H9 (cell line): ENCODE measurements around the gene TOP3B. TPM values are rescaled to one million over a fixed set of nuclear protein-coding genes. Genes with fewer than 3 reads are reported as not detected.

Experiments
- DNase-seq: peaks from one replicate; pipeline ENCODE4 v3.0.0-alpha.2; 2017
- H2AFZ ChIP-seq: one replicate; pipeline ENCODE4 v1.6.1; 2013; ENCODE audit warnings: mild to moderate bottlenecking, low read length, control low read depth, moderate library complexity
- H2AK5ac ChIP-seq: 2 replicates; pipeline ENCODE4 v1.6.1; 2013; ENCODE audit warnings: low read length, control low read depth, mixed read lengths; ENCODE audit not compliant: insufficient read length
- H2BK120ac ChIP-seq: one replicate; pipeline ENCODE4 v1.6.1; 2013; ENCODE audit warnings: low read depth, mild to moderate bottlenecking, low read length, control low read depth, inconsistent platforms; ENCODE audit not compliant: poor library complexity, severe bottlenecking
- H2BK12ac ChIP-seq: 2 replicates; pipeline ENCODE4 v1.6.1; 2013; ENCODE audit warnings: low read length, control low read depth, mixed read lengths, low read depth; ENCODE audit not compliant: insufficient read length
- H2BK15ac ChIP-seq: 2 replicates; pipeline ENCODE4 v1.6.1; 2013; ENCODE audit warnings: low read depth, low read length, control low read depth
- H2BK20ac ChIP-seq: one replicate; pipeline ENCODE4 v1.6.1; 2013; ENCODE audit warnings: low read depth, mild to moderate bottlenecking, low read length, control low read depth, inconsistent platforms; ENCODE audit not compliant: poor library complexity, severe bottlenecking
- H2BK5ac ChIP-seq: 2 replicates; pipeline ENCODE4 v1.6.1; 2013; ENCODE audit warnings: low read length, control low read depth, mixed read lengths; ENCODE audit not compliant: insufficient read length
- H3K14ac ChIP-seq: 2 replicates; pipeline ENCODE4 v1.6.1; 2013; ENCODE audit warnings: low read length, control low read depth; ENCODE audit not compliant: insufficient read depth
- H3K18ac ChIP-seq: 2 replicates; pipeline ENCODE4 v1.6.1; 2013; ENCODE audit warnings: low read depth, mild to moderate bottlenecking, mixed read lengths, low read length, control low read depth; ENCODE audit not compliant: insufficient read length
- H3K23ac ChIP-seq: 2 replicates; pipeline ENCODE4 v1.6.1; 2013; ENCODE audit warnings: low read length, control low read depth, mixed read lengths, low read depth; ENCODE audit not compliant: insufficient read length
- H3K23me2 ChIP-seq: 2 replicates; pipeline ENCODE4 v1.6.1; 2013; ENCODE audit warnings: low read depth, mild to moderate bottlenecking, mixed read lengths, low read length, control low read depth; ENCODE audit not compliant: insufficient read length, poor library complexity, severe bottlenecking
- H3K27ac ChIP-seq: 2 replicates; pipeline ENCODE4 v1.5.1; 2013; ENCODE audit warnings: low read length, control low read depth, mixed read lengths, low read depth; ENCODE audit not compliant: insufficient read length
- H3K27me3 ChIP-seq: 2 replicates; pipeline ENCODE4 v1.6.1; 2013; ENCODE audit warnings: low read length, control low read depth, inconsistent platforms; ENCODE audit not compliant: insufficient read depth
- H3K4ac ChIP-seq: 2 replicates; pipeline ENCODE4 v1.6.1; 2013; ENCODE audit warnings: low read depth, mild to moderate bottlenecking, control low read depth, inconsistent platforms, low read length, moderate library complexity
- H3K4me1 ChIP-seq: 2 replicates; pipeline ENCODE4 v1.6.1; 2013; ENCODE audit warnings: low read length, control low read depth, inconsistent platforms; ENCODE audit not compliant: insufficient read depth
- H3K4me2 ChIP-seq: 2 replicates; pipeline ENCODE4 v1.6.1; 2013; ENCODE audit warnings: low read length, control low read depth, mixed read lengths; ENCODE audit not compliant: insufficient read length, insufficient read depth
- H3K56ac ChIP-seq: 2 replicates; pipeline ENCODE4 v1.6.1; 2013; ENCODE audit warnings: low read depth, mild to moderate bottlenecking, mixed read lengths, low read length, control low read depth; ENCODE audit not compliant: insufficient read length
- H3K79me1 ChIP-seq: 2 replicates; pipeline ENCODE4 v1.6.1; 2013; ENCODE audit warnings: low read depth, mild to moderate bottlenecking, moderate library complexity, low read length, control low read depth, inconsistent platforms; ENCODE audit not compliant: insufficient read depth, poor library complexity, severe bottlenecking
- H3K79me2 ChIP-seq: 2 replicates; pipeline ENCODE4 v1.6.1; 2013; ENCODE audit warnings: low read length, control low read depth, inconsistent platforms; ENCODE audit not compliant: insufficient read depth
- H3K9ac ChIP-seq: 2 replicates; pipeline ENCODE4 v1.6.1; 2013; ENCODE audit warnings: low read length, control low read depth, mixed read lengths; ENCODE audit not compliant: insufficient read length; ENCODE audit errors: extremely low read depth
- H3K9me3 ChIP-seq: one replicate; pipeline ENCODE4 v1.6.1; 2013; ENCODE audit warnings: low read depth, low read length, inconsistent platforms; ENCODE audit not compliant: control insufficient read depth
- H3T11ph ChIP-seq: one replicate; pipeline ENCODE4 v1.6.1; 2013; ENCODE audit warnings: mild to moderate bottlenecking, low read length, control low read depth, inconsistent platforms
- H4K20me1 ChIP-seq: one replicate; pipeline ENCODE4 v1.6.1; 2013; ENCODE audit not compliant: control insufficient read depth, insufficient read length, insufficient read depth
- H4K5ac ChIP-seq: 2 replicates; pipeline ENCODE4 v1.6.1; 2013; ENCODE audit warnings: low read depth, mild to moderate bottlenecking, mixed read lengths, low read length, control low read depth; ENCODE audit not compliant: insufficient read length
- H4K8ac ChIP-seq: replicated peaks from 2 replicates; pipeline ENCODE4 v1.6.1; 2013; ENCODE audit warnings: low read length, control low read depth, mixed read lengths, low read depth; ENCODE audit not compliant: insufficient read length
- H4K91ac ChIP-seq: 2 replicates; pipeline ENCODE4 v1.6.1; 2013; ENCODE audit warnings: low read depth, mild to moderate bottlenecking, moderate library complexity, mixed read lengths, low read length, control low read depth; ENCODE audit not compliant: insufficient read length
- H3K27ac Mint-ChIP-seq, 3 experiments: 2 replicates in 2 of 3; 3 replicates in 1 of 3; pipeline ENCODE4 v1.8.0; 2020 to 2021; ENCODE audit warnings: mixed read lengths in 3 of 3, mild to moderate bottlenecking in 1 of 3, moderate library complexity in 1 of 3
- H3K27me3 Mint-ChIP-seq: 2 replicates; pipeline ENCODE4 v1.8.0; 2021; ENCODE audit warnings: low read depth, mild to moderate bottlenecking, moderate library complexity, mixed read lengths
- H3K36me3 Mint-ChIP-seq, 3 experiments: 2 replicates in 2 of 3; 3 replicates in 1 of 3; pipeline ENCODE4 v1.8.0; 2020 to 2021; ENCODE audit warnings: low read depth in 3 of 3, mixed read lengths in 3 of 3; ENCODE audit not compliant: insufficient read depth in 1 of 3
- H3K4me1 Mint-ChIP-seq, 2 experiments: 2 replicates each; pipeline ENCODE4 v1.8.0; 2020; ENCODE audit warnings: mixed read lengths in 2 of 2
- H3K4me3 Mint-ChIP-seq, 2 experiments: 2 replicates in 1 of 2; 3 replicates in 1 of 2; pipeline ENCODE4 v1.8.0; 2020 to 2021; ENCODE audit warnings: mild to moderate bottlenecking in 2 of 2, mixed read lengths in 2 of 2, moderate library complexity in 1 of 2
- H3K9me3 Mint-ChIP-seq, 2 experiments: 2 replicates in 1 of 2; 3 replicates in 1 of 2; pipeline ENCODE4 v1.8.0; 2020; ENCODE audit warnings: mild to moderate bottlenecking in 2 of 2, mixed read lengths in 2 of 2, moderate library complexity in 1 of 2
- CTCF ChIP-seq: fragments of 200-600 bp; sonication (generic); conservative IDR thresholded peaks from 3 replicates; pipeline ENCODE4 v1.8.0; 2021; ENCODE audit warnings: antibody characterized with exemption, mild to moderate bottlenecking
- WGBS: extraction: QIAGEN DNeasy Blood & Tissue Kit; methylation state at CpG from one replicate; pipeline ENCODE4 v1.1.7; 2013; ENCODE audit warnings: missing lambda C conversion rate, low lambda C conversion rate, mixed read lengths; ENCODE audit not compliant: insufficient read length; ENCODE audit errors: extremely low coverage; 5-methylcytosine and 5-hydroxymethylcytosine counted together
- total RNA-seq: library from RNA; stranded (reverse); gene quantifications from 2 replicates; pipeline ENCODE4 v1.2.1, GENCODE V29; 2021

Gene TOP3B
- total RNA-seq, 1 experiment from 2014 or later, result 55.2 TPM

DNA sequence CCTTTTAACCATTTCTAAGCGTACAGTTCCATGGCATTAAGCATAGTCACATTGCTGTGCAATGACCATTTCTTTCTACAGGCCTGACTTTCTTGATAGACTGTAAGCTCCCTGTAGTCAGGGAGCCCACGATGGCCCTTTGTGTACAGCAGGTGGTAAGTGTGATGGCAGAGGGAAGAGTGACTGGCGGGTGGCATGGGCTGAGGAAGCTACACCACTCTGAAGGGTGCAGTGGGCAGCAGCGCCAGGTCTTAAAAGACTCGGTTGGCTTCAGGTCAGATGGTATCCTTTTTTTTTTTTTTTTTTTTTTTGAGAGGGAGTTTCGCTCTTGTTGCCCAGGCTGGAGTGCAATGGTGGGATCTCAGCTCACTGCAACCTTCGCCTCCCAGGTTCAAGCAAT, 31.5 kb downstream of the TOP3B start:
- Histone ChIP-seq H3K18ac (no peak overlapping the region), H3T11ph (no peak overlapping the region), H3K4me1 (peaks cover 2% of the 10 kb centered on the region; the same call in 1 of the 2 replicates), H3K79me2 (no peaks in the 10 kb centered on the region), H3K23me2 (peaks cover 3% of the 10 kb centered on the region), H3K14ac (no peak overlapping the region), H2AFZ (no peak overlapping the region), H3K4me2 (no peak overlapping the region), H2BK5ac (no peak overlapping the region), H3K27me3 (no peaks in the 10 kb centered on the region; the same call in 1 of the 2 replicates), H4K20me1 (no peaks in the 10 kb centered on the region), H2BK120ac (no peak overlapping the region), H3K9me3 (no peaks in the 10 kb centered on the region), H2BK15ac (no peak overlapping the region), H3K56ac (no peak overlapping the region), H4K91ac (no peak overlapping the region), H2BK20ac (no peak overlapping the region), H4K5ac (no peak overlapping the region), H4K8ac (no peak overlapping the region), H3K4ac (no peak overlapping the region), H2AK5ac (no peak overlapping the region), H3K79me1 (no peaks in the 10 kb centered on the region), H3K27ac (no peak overlapping the region), H3K9ac (no peak overlapping the region), H3K23ac (no peak overlapping the region), H2BK12ac (no peak overlapping the region)
- no peak for DNase-seq
- H3K27ac Mint-ChIP-seq, result no peak overlapping the region
- H3K36me3 Mint-ChIP-seq, result peaks cover 0 to 3% (median 2%) of the 10 kb centered on the region in 3 experiments; a peak in 4 of 7 replicates
- H3K9me3 Mint-ChIP-seq, result peaks cover 0 to 4% of the 10 kb centered on the region in 2 experiments; a peak in 3 of 5 replicates
- H3K4me1 Mint-ChIP-seq, result peaks cover 15 to 27% of the 10 kb centered on the region in 2 experiments
- peak overlapping the region in 1 of 2 experiments; percentile 67; a peak in 2 of 5 replicates for H3K4me3 Mint-ChIP-seq
- TF ChIP-seq CTCF, result no peak
- peaks cover 28% of the 10 kb centered on the region for H3K27me3 Mint-ChIP-seq
- no CpG with 5 or more reads among the region's 7 CpGs for WGBS
